ENCODE results near the gene CADPS2.

Gene CADPS2

DNA sequence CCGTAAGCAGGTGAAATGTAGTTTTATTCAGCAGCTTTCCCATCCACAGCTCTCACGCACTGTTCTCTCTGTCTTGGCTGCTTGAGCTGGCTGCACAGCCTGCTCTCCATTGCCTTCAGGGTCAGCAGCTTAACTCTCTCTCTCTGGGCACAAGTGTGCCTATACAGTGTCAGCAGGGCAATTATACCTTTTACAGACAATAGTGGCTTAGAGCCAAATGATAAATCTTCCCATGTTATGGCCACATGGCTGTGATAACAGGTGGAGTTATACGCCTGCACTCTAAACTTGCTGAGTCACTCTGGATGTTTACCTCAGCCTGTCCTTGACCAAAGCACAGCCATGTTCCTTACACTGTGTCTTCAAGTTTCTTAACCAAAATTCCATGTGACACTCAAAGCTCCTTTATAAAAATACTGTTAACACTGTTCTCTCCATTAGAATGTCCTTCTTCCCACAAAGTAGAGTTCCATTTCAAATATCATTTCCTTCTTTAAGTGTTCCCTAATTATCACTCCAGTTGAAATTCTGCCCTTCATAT, 193.4 kb downstream of the CADPS2 start:
- no peak overlapping the region for H3K27ac ChIP-seq
- TF ChIP-seq, protein P1, sequence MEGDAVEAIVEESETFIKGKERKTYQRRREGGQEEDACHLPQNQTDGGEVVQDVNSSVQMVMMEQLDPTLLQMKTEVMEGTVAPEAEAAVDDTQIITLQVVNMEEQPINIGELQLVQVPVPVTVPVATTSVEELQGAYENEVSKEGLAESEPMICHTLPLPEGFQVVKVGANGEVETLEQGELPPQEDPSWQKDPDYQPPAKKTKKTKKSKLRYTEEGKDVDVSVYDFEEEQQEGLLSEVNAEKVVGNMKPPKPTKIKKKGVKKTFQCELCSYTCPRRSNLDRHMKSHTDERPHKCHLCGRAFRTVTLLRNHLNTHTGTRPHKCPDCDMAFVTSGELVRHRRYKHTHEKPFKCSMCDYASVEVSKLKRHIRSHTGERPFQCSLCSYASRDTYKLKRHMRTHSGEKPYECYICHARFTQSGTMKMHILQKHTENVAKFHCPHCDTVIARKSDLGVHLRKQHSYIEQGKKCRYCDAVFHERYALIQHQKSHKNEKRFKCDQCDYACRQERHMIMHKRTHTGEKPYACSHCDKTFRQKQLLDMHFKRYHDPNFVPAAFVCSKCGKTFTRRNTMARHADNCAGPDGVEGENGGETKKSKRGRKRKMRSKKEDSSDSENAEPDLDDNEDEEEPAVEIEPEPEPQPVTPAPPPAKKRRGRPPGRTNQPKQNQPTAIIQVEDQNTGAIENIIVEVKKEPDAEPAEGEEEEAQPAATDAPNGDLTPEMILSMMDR (conservative IDR thresholded peaks at IDR 0.05): no peak

DNA sequence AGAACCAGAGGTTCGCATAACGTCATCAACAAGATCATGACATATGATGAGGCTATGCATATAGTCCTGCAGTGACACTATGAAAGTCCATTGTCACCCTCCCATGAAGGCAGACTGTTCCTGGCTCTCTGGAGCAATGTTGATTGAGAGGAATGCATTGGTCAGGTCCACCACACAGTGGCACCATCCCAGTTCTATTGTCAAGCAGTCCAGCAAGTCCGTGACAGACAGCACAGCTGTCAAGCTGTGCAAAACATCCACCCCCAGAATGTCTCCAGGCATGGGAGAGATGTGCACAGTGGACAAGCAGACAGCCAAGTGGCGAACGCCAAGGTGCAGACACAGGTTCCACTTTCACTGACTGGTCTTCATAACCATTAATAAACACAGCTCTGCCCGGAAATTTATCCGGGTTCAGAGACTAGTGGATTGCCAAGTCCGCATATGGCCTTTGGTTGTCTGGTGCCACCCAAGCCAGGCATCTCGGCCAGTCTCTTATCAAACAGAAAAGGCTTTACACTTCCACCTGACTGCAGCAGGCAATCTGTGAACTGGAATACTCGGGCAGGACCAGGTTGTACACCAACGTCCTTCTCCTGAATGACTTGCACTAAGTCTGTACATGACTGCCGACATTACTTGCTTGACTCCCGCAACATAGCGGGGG, 194.6 kb downstream of the CADPS2 start:
- TF ChIP-seq, protein P1 (conservative IDR thresholded peaks at IDR 0.05): no peak
- H3K27ac ChIP-seq: no peak overlapping the region

DNA sequence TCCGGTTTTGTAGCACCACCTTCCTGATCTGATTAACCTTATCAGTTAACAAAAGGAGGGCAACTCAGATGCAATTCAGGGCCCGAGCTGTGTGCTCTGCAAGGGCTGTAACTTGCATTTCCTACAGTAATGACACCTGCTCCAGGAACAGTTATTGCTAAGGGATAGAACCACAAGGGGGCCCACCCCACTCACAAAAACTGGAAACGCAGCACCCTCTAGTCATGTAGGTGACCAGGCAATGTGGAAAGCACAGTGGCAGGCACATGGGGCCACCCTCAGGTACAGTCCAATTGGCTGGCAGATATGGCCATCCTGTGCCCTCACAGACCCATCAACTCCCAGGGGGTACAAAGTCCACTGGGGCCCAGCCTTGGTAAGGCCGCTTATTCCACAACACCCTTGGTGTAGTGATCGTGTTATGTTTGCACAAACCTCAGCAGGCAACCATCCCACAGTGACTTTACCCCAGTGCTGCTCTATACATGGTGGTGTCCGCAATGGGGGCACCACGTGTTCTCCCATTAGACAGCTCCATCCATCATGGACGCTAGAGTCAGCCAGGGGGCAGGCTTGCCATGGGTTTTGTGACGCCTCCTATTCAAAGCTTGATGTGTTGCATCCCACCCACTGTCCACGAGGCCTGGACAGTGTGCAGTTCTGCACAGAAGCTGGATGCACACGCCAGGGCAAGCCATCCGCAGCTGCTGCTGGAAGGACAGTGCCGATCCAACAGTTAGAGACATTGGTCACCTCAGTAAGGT, 196.7 kb downstream of the CADPS2 start:
- no peak overlapping the region for H3K27ac ChIP-seq
- TF ChIP-seq, protein P1 (conservative IDR thresholded peaks at IDR 0.05): no peak

DNA sequence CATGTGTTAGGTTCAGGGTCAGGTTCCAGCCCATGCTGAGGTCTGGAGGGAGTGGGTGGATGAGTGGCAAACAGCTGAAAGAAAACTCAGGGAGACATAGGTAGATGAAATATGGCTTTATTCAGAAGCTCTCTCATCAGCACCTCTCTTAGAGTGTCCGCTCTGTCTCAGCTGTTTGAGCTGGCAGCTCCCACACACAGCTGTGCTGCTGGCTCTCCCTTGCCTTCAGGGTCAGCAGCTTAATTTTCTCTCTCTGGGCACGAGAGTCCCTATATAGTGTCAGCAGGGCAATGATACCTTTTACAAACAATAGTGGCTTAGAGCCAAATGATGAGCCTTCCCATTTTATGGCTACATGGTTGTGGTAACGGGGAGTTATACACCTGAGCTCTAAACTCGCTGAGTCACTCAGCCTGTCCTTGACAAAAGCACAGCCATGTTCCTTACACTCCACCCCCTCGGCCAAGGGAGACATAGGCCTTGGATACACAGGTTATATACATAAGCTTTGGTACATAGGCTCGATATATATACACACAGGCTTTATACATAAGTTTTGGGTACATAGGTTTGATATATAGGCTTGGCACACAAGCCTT, 197.8 kb downstream of the CADPS2 start:
- H3K27ac ChIP-seq: no peak overlapping the region
- TF ChIP-seq, protein P1 (conservative IDR thresholded peaks at IDR 0.05): no peak

DNA sequence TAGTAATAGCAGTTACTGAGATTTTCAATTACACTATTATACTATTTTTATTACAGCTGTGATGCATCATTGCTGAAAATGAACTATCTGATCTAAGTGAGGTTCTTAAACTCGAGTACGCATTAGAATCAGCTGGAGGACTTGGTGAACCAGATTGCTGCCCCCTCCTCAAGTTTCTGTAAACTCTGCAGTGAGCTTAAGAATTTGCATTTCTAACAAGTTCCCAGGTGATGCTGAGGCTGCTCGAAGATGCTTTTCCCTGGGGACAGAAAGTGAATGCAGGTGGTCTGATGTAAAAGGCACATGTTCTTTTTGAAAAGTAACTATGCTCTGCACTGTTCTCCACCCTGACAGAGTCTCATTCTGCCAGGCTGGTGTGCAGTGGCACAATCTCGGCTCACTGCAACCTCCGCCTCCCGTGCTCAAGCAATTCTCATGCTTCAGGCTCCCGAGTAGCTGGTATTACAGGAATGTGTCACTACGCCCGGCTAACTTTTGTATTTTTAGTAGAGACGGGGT, 199.8 kb downstream of the CADPS2 start:
- TF ChIP-seq, protein P1 (conservative IDR thresholded peaks at IDR 0.05): no peak
- no peak overlapping the region for H3K27ac ChIP-seq

DNA sequence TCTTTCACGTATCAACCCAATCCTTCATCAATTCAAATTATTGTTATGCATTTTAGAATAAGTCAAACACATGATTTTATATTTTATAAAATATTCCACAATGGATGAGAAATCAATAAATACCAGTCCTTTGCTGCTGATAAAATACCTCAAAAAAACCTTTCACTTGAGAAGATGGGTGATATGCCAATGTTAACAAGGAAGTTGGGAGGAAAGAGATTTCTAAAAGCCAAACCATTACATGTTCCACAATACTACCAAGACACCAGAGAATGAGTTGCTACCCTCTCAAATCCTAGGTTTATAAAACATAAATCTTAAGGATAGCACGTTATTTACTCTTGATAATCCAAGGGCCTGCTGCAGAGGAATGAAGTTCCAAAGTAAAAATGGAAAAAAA, 201.8 kb downstream of the CADPS2 start:
- TF ChIP-seq, protein P1 (conservative IDR thresholded peaks at IDR 0.05): no peak
- H3K27ac ChIP-seq: 0 out of 2 replicates have a peak overlapping the region, but pooled peaks have one; percentile 3
